Measurements from ENCODE around the gene COL17A1. TPM values are rescaled to one million over a fixed set of nuclear protein-coding genes. Genes with fewer than 3 reads are reported as not detected.

COL17A1 gene
- total and polyA plus RNA-seq, 2 donors (not counting 1 experiment from before 2014, with no cell fraction given), result under 0.01 to 0.12 TPM

DNA sequence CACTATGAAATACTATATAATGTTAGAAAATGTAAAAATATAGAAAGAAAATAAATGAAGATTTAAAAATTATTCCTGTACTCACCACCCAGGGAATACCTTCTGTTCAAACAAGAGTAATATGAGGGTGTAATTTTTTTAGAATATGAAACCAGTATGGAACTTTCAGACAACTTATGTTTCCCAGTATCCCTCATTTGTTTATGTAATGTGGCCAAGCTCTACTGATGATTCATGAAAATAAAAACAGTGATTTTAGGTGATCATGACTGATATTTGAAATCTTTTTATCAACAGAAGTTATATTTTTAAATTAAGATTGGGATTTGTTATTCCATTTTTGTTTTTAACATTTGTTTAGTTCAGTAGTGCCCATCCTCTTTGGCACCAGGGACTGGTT is 100.0 kb downstream of the COL17A1 start:
- peaks cover 64% of the 10 kb centered on the region for H3K79me2 ChIP-seq (ENCODE audit: control insufficient read depth, insufficient read depth, low read length)
- peaks cover 6% of the 10 kb centered on the region for H3K4me1 ChIP-seq (ENCODE audit: control insufficient read depth, extremely low read depth, insufficient read depth, low read length)
- no peak overlapping the region for H2AFZ ChIP-seq (ENCODE audit: low read length)
- TF ChIP-seq CTCF (conservative IDR thresholded peaks at IDR 0.05 in 1 of 2, IDR thresholded peaks at IDR 0.05 in 1 of 2; ENCODE audit: low read depth in 1 of 2, low read length in 2 of 2) (no peak), EZH2 (IDR thresholded peaks at IDR 0.05; ENCODE audit: low read length, missing control alignments) (no peak)
- no peak overlapping the region for H3K4me3 ChIP-seq (replicated peaks in 1 of 4; ENCODE audit: control extremely low read depth in 1 of 4, insufficient read depth in 1 of 4, low read depth in 3 of 4, low read length in 4 of 4)
- H3K9ac ChIP-seq (ENCODE audit: insufficient read depth, low read length), result no peak overlapping the region
- peak overlapping the region; percentile 61 for H3K4me2 ChIP-seq (ENCODE audit: extremely low read depth, insufficient read depth, low read length)
- H3K36me3 ChIP-seq (ENCODE audit: control insufficient read depth, insufficient read depth, low read length), result no peaks in the 10 kb centered on the region
- no peaks in the 10 kb centered on the region for H3K9me3 ChIP-seq (ENCODE audit: control insufficient read depth, insufficient read depth, low read depth, low read length)
- no peaks in the 10 kb centered on the region for H3K27me3 ChIP-seq (ENCODE audit: control insufficient read depth, insufficient read depth, low read length)
- DNase-seq (ENCODE audit: low read depth in 2 of 2), result peak in 1 of 2 donors; percentile 61
- no peaks in the 10 kb centered on the region for H4K20me1 ChIP-seq (ENCODE audit: control insufficient read depth, extremely low read depth, insufficient read depth, low read length)
- H3K27ac ChIP-seq (ENCODE audit: insufficient read depth, low read length), result no peak overlapping the region

DNA sequence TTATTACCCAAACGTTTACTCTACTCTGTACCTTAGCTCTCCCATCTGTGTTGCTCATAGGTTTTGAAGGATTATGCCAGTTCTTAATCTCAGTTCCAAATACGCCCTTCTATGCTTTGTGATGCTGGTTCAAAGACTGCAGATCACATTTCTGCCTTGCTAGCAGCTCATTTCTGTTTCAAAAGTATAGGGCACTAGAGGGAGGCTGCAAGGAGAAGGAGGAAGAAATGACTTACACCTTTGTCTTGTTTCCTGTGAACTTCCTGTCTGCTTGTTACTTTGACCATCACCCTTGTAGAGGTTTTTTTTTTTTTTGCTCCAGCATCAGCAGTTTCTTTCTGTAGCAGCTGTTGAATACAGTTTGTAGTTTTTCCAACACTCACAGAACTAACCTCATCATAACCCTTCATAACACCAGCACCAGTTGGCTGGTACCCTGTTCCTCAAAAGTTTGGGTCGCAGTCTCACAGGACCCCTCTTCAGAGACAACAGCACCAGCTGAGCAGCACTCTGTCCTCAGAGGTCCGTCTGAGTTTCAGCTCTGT is 102.2 kb downstream of the COL17A1 start:
- peaks cover 77% of the 10 kb centered on the region for H3K79me2 ChIP-seq (ENCODE audit: control insufficient read depth, insufficient read depth, low read length)
- H3K9ac ChIP-seq (ENCODE audit: insufficient read depth, low read length), result no peak overlapping the region
- no peaks in the 10 kb centered on the region for H4K20me1 ChIP-seq (ENCODE audit: control insufficient read depth, extremely low read depth, insufficient read depth, low read length)
- no peaks in the 10 kb centered on the region for H3K27me3 ChIP-seq (ENCODE audit: control insufficient read depth, insufficient read depth, low read length)
- no peaks in the 10 kb centered on the region for H3K9me3 ChIP-seq (ENCODE audit: control insufficient read depth, insufficient read depth, low read depth, low read length)
- no peaks in the 10 kb centered on the region for H3K36me3 ChIP-seq (ENCODE audit: control insufficient read depth, insufficient read depth, low read length)
- no peak overlapping the region for H2AFZ ChIP-seq (ENCODE audit: low read length)
- peaks cover 6% of the 10 kb centered on the region for H3K4me1 ChIP-seq (ENCODE audit: control insufficient read depth, extremely low read depth, insufficient read depth, low read length)
- H3K4me3 ChIP-seq (replicated peaks in 1 of 4; ENCODE audit: control extremely low read depth in 1 of 4, insufficient read depth in 1 of 4, low read depth in 3 of 4, low read length in 4 of 4), result no peak overlapping the region
- DNase-seq (ENCODE audit: low read depth in 2 of 2), result no peak
- no peak overlapping the region for H3K27ac ChIP-seq (ENCODE audit: insufficient read depth, low read length)
- H3K4me2 ChIP-seq (ENCODE audit: extremely low read depth, insufficient read depth, low read length), result no peak overlapping the region
- TF ChIP-seq EZH2 (IDR thresholded peaks at IDR 0.05; ENCODE audit: low read length, missing control alignments) (no peak), CTCF (conservative IDR thresholded peaks at IDR 0.05 in 1 of 2, IDR thresholded peaks at IDR 0.05 in 1 of 2; ENCODE audit: low read depth in 1 of 2, low read length in 2 of 2) (no peak)

DNA sequence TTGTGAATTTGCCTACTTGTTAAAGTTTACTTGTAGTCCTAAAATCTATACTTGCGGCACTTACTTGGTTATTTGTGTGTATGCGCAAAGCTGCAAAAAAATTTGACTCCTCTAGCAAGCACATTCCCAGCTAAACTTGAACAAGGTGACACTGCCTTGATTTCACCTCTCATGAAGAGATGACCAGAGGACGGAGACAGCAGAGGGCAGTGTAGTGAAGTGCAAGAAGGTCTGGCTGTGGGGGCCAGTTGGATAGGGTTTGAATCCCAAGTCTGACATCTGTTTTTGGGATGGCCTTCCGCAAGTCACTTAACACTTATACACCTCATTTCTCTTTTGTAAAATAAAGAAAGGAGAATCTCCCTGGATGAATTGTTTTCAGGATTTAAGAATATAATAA is 103.0 kb downstream of the COL17A1 start:
- H3K27me3 ChIP-seq (ENCODE audit: control insufficient read depth, insufficient read depth, low read length), result no peaks in the 10 kb centered on the region
- peak in 1 of 2 donors; percentile 25 for DNase-seq (ENCODE audit: low read depth in 2 of 2)
- H4K20me1 ChIP-seq (ENCODE audit: control insufficient read depth, extremely low read depth, insufficient read depth, low read length), result no peaks in the 10 kb centered on the region
- no peaks in the 10 kb centered on the region for H3K9me3 ChIP-seq (ENCODE audit: control insufficient read depth, insufficient read depth, low read depth, low read length)
- H3K4me2 ChIP-seq (ENCODE audit: extremely low read depth, insufficient read depth, low read length), result no peak overlapping the region
- no peak overlapping the region for H2AFZ ChIP-seq (ENCODE audit: low read length)
- peaks cover 6% of the 10 kb centered on the region for H3K4me1 ChIP-seq (ENCODE audit: control insufficient read depth, extremely low read depth, insufficient read depth, low read length)
- H3K79me2 ChIP-seq (ENCODE audit: control insufficient read depth, insufficient read depth, low read length), result peaks cover 74% of the 10 kb centered on the region
- no peak overlapping the region for H3K9ac ChIP-seq (ENCODE audit: insufficient read depth, low read length)
- H3K27ac ChIP-seq (ENCODE audit: insufficient read depth, low read length), result no peak overlapping the region
- TF ChIP-seq EZH2 (IDR thresholded peaks at IDR 0.05; ENCODE audit: low read length, missing control alignments) (no peak), CTCF (conservative IDR thresholded peaks at IDR 0.05 in 1 of 2, IDR thresholded peaks at IDR 0.05 in 1 of 2; ENCODE audit: low read depth in 1 of 2, low read length in 2 of 2) (peak in 1 of 2 donors; percentile 29)
- H3K4me3 ChIP-seq (replicated peaks in 1 of 4; ENCODE audit: control extremely low read depth in 1 of 4, insufficient read depth in 1 of 4, low read depth in 3 of 4, low read length in 4 of 4), result no peak overlapping the region
- H3K36me3 ChIP-seq (ENCODE audit: control insufficient read depth, insufficient read depth, low read length), result no peaks in the 10 kb centered on the region

Other genes with a start within 250 kb of the COL17A1 start
- gene SH3PXD2A, start 230.3 kb downstream of the COL17A1 start, total RNA-seq, result 26.2 and 33.2 TPM in 2 replicates
- gene SH3PXD2A, start 230.3 kb downstream of the COL17A1 start, polyA plus RNA-seq, result 20.2 and 25.5 TPM in 2 replicates
- gene STN1, start 167.7 kb downstream of the COL17A1 start, total RNA-seq, result 27.0 and 36.5 TPM in 2 replicates
- 21.7 and 22.1 TPM in 2 replicates for gene STN1, start 167.7 kb downstream of the COL17A1 start, polyA plus RNA-seq
- 58.0 and 63.1 TPM in 2 replicates for gene SLK, start 118.7 kb downstream of the COL17A1 start, total RNA-seq
- gene SLK, start 118.7 kb downstream of the COL17A1 start, polyA plus RNA-seq, result 18.2 and 18.4 TPM in 2 replicates
- gene SFR1, start 36.3 kb upstream of the COL17A1 start, total RNA-seq, result 5.4 and 6.2 TPM in 2 replicates
- gene SFR1, start 36.3 kb upstream of the COL17A1 start, polyA plus RNA-seq, result 5.2 and 6.9 TPM in 2 replicates
- under 0.01 and 0.26 TPM in 2 replicates for gene CFAP43, start 146.5 kb upstream of the COL17A1 start, total RNA-seq
- 0.06 and 0.10 TPM in 2 replicates for gene CFAP43, start 146.5 kb upstream of the COL17A1 start, polyA plus RNA-seq
- 145 and 151 TPM in 2 replicates for gene GSTO1, start 169.0 kb upstream of the COL17A1 start, total RNA-seq
- 249 and 311 TPM in 2 replicates for gene GSTO1, start 169.0 kb upstream of the COL17A1 start, polyA plus RNA-seq
- gene GSTO2, start 183.3 kb upstream of the COL17A1 start, total RNA-seq, result 2.1 and 3.1 TPM in 2 replicates
- gene GSTO2, start 183.3 kb upstream of the COL17A1 start, polyA plus RNA-seq, result 2.9 and 5.9 TPM in 2 replicates

All from fibroblast of lung (primary cell).